Upper lobe of right lung (tissue), 1 donor: ENCODE results near the gene CDAN1. TPM values are rescaled to one million over a fixed set of nuclear protein-coding genes. Genes with fewer than 3 reads are reported as not detected.

Experiments
- ATAC-seq: fragments of 200-7000 bp; cut with Tn5 transposase; one replicate; pipeline ENCODE4 v1.9.1; 2020; ENCODE audit warnings: mild to moderate bottlenecking, moderate library complexity
- DNase-seq: peaks from one replicate; pipeline ENCODE4 v3.0.0-alpha.2; 2020
- H3K27ac ChIP-seq: fragments of 200-600 bp; one replicate; pipeline ENCODE4 v1.8.0; 2022
- H3K27me3 ChIP-seq: fragments of 200-600 bp; one replicate; pipeline ENCODE4 v1.8.0; 2022; ENCODE audit warnings: mild to moderate bottlenecking
- H3K36me3 ChIP-seq: fragments of 200-600 bp; one replicate; pipeline ENCODE4 v1.8.0; 2022
- H3K4me1 ChIP-seq: fragments of 200-600 bp; one replicate; pipeline ENCODE4 v1.8.0; 2022
- H3K4me3 ChIP-seq: fragments of 200-600 bp; one replicate; pipeline ENCODE4 v1.8.0; 2022; ENCODE audit warnings: mild to moderate bottlenecking
- H3K9me3 ChIP-seq: fragments of 200-600 bp; one replicate; pipeline ENCODE4 v1.8.0; 2022
- intact Hi-C: fragments of 100-400 bp; cut with DNase I; formaldehyde crosslinking; loops from one replicate; pipeline ENCODE4 v1.11.0; 2022
- total RNA-seq: library from RNA; stranded (reverse); fragmentation: NEBNext Ultra II Directional; extraction: Animal tissue kit (Norgen Biotek cat#: 25700); gene quantifications from one replicate; pipeline ENCODE4 v1.2.1, GENCODE V29; 2021
- TF ChIP-seq, protein P1 (sequence below): fragments of 200-600 bp; IDR thresholded peaks from one replicate; pipeline ENCODE4 v1.8.0; 2022; ENCODE audit warnings: antibody characterized with exemption
- donor health status: DM: no; HTN: yes; CAD: no; lungs with severe emphysema.

Gene CDAN1
- total RNA-seq, 1 donor from 2014 or later, result 13.5 TPM

DNA sequence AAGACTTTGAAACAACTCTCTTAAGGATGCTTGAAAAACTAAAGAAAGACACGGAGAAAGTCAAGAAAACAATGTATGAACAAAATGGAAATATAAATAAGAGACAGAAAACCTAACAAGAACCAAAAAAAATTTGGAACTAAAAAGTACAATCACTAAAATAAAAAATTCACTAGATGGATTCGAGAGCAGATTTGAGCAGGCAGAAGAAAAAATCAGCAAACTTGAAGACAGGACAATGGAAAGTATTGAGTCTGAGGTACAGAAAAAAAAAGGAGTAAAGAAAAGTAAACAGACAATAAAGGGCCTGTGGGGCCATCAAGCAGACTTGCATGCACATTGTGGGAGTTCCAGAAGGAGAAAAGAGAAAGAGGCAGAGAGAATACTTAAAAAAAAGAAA, 13.4 kb upstream of the CDAN1 start:
- Histone ChIP-seq H3K4me1 (no peaks in the 10 kb centered on the region), H3K4me3 (no peak overlapping the region), H3K27ac (no peak overlapping the region), H3K27me3 (no peaks in the 10 kb centered on the region), H3K36me3 (peaks cover 14% of the 10 kb centered on the region), H3K9me3 (no peaks in the 10 kb centered on the region)
- intact Hi-C loops, result no loop called here
- TF ChIP-seq, protein P1, sequence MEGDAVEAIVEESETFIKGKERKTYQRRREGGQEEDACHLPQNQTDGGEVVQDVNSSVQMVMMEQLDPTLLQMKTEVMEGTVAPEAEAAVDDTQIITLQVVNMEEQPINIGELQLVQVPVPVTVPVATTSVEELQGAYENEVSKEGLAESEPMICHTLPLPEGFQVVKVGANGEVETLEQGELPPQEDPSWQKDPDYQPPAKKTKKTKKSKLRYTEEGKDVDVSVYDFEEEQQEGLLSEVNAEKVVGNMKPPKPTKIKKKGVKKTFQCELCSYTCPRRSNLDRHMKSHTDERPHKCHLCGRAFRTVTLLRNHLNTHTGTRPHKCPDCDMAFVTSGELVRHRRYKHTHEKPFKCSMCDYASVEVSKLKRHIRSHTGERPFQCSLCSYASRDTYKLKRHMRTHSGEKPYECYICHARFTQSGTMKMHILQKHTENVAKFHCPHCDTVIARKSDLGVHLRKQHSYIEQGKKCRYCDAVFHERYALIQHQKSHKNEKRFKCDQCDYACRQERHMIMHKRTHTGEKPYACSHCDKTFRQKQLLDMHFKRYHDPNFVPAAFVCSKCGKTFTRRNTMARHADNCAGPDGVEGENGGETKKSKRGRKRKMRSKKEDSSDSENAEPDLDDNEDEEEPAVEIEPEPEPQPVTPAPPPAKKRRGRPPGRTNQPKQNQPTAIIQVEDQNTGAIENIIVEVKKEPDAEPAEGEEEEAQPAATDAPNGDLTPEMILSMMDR, result no peak
- no peak for DNase-seq
- ATAC-seq, result no peak

GRCh38 chr15:42749266-42749665, 12.3 kb upstream of the CDAN1 start:
- ATAC-seq (no peak), DNase-seq (no peak)
- intact Hi-C loops, result no loop called here
- TF ChIP-seq, protein P1, result no peak
- no peaks in the 10 kb centered on the region for H3K4me1 ChIP-seq
- peaks cover 23% of the 10 kb centered on the region for H3K36me3 ChIP-seq
- no peaks in the 10 kb centered on the region for H3K27me3 ChIP-seq
- H3K4me3 ChIP-seq, result no peak overlapping the region
- H3K27ac ChIP-seq, result no peak overlapping the region
- H3K9me3 ChIP-seq, result no peaks in the 10 kb centered on the region

DNA sequence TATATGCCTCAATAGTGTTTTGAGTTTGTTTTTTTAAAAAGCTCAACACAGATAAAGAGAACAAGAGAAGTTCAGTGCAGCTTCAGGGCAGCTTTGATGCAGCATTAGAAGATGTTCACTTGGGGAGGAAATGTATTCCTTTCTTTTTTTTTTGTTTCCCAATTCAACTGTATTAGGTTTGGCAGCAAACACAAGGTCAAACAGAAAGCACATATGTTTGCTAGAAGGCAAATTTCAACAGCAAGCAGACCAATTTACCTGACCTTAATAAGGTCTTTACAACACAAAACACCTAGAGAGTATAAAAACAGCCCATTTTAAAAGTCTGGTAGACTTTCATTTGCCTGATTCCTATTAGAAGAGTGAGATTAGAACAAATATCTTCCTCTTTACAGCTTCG, 7.3 kb upstream of the CDAN1 start:
- H3K27me3 ChIP-seq, result no peaks in the 10 kb centered on the region
- no peaks in the 10 kb centered on the region for H3K9me3 ChIP-seq
- H3K27ac ChIP-seq, result no peak overlapping the region
- H3K4me3 ChIP-seq, result no peak overlapping the region
- intact Hi-C loops, result no loop called here
- no peaks in the 10 kb centered on the region for H3K4me1 ChIP-seq
- DNase-seq (no peak), ATAC-seq (no peak)
- H3K36me3 ChIP-seq, result peaks cover 16% of the 10 kb centered on the region
- TF ChIP-seq, protein P1, result no peak

DNA sequence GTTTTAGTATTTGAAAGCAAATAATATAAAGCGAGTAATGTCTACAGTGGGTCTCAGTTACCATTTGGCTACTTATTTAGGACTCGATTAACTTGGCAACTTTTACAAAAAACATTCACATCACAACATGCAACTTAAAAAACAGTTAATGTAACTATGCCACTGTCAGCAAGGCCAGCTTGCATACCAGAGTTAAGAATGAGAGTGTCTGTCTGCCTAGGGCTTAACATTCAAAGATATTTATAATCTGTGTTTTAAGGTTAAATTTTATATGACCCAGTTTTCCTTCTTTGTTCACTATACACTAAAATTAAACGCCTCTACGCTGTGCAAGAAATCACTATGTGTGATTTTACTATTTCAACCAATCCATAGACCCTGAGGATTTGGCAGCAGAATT, 5.2 kb upstream of the CDAN1 start:
- Histone ChIP-seq H3K27ac (no peak overlapping the region), H3K9me3 (no peaks in the 10 kb centered on the region), H3K36me3 (peaks cover 16% of the 10 kb centered on the region), H3K27me3 (no peaks in the 10 kb centered on the region), H3K4me1 (peaks cover 7% of the 10 kb centered on the region), H3K4me3 (no peak overlapping the region)
- intact Hi-C loops, result no loop called here
- no peak for ATAC-seq
- no peak for DNase-seq
- TF ChIP-seq, protein P1, result no peak

GRCh38 chr15:42741710-42742109, 4.8 kb upstream of the CDAN1 start:
- Histone ChIP-seq H3K27me3 (no peaks in the 10 kb centered on the region), H3K4me1 (peaks cover 7% of the 10 kb centered on the region), H3K36me3 (peaks cover 16% of the 10 kb centered on the region), H3K4me3 (no peak overlapping the region), H3K27ac (no peak overlapping the region), H3K9me3 (no peaks in the 10 kb centered on the region)
- intact Hi-C loops, result no loop called here
- DNase-seq (no peak), ATAC-seq (no peak)
- TF ChIP-seq, protein P1, result no peak
